VCaP (cell line): ENCODE measurements around the gene MYG1.

Experiments
- H3K27ac ChIP-seq: fragments of 450-650 bp; 2 replicates; pipeline ENCODE4 v1.5.1; 2017
- CTCF ChIP-seq: fragments of 450-650 bp; conservative IDR thresholded peaks from 2 replicates; pipeline ENCODE4 v1.5.1; 2017; ENCODE audit warnings: mild to moderate bottlenecking, moderate library complexity

Gene MYG1

DNA sequence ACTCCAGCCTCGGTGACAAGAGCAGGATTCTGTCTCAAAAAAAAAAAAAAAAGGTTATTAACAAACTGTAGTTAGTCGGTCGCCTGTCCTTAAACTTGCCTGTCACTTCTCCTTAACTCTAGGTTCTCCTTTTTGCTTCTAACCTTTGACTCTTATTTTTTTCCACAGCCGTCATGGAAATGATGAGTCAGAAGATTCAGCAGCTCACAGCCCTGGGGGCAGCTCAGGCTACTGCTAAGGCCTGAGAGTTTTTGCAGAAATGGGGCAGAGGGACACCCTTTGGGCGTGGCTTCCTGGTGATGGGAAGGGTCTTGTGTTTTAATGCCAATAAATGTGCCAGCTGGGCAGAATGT, 418 bp upstream of the MYG1 start:
- TF ChIP-seq CTCF: no peak
- peak overlapping the region; percentile 86 for H3K27ac ChIP-seq

- H3K27ac ChIP-seq: peak overlapping the region; percentile 86
- TF ChIP-seq CTCF: no peak
Measured at GRCh38 chr12:53300187-53300586, 692 bp downstream of the MYG1 start.

GRCh38 chr12:53302903-53303302, 3.4 kb downstream of the MYG1 start:
- TF ChIP-seq CTCF: no peak
- H3K27ac ChIP-seq: no peak overlapping the region

DNA sequence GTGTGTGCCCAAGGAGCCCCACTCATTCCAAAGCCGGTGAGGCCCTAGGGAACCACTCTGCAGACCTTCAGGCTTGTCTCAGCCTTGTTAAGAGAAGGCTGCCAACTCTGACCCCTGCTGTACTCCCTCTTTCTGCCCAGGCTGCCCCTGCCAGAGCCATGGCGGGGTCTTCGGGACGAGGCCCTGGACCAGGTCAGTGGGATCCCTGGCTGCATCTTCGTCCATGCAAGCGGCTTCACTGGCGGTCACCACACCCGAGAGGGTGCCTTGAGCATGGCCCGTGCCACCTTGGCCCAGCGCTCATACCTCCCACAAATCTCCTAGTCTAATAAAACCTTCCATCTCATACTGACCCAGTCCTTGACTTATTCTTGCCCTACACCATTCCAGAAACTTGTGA, 7.3 kb downstream of the MYG1 start:
- no peak for TF ChIP-seq CTCF
- no peak overlapping the region for H3K27ac ChIP-seq

DNA sequence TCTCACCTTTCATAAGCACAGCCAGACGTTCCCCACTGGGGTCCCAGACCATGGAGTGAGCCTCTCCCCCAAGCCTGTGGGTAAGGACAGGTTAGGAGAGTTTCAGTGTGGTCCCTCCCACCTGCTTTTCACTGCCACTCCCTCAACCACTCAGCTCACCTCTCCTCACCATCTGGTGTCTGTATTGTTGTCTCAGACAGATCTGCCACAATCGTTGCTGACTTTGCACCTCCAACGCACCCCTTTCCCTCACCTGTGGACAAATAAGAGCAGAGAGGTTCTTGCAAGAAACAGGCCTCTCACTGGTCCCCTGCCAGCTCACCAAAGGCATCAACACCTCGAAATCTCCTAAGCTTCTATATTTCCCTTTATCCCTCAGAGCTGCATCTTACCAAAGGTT, 8.8 kb downstream of the MYG1 start:
- no peak overlapping the region for H3K27ac ChIP-seq
- TF ChIP-seq CTCF: no peak

DNA sequence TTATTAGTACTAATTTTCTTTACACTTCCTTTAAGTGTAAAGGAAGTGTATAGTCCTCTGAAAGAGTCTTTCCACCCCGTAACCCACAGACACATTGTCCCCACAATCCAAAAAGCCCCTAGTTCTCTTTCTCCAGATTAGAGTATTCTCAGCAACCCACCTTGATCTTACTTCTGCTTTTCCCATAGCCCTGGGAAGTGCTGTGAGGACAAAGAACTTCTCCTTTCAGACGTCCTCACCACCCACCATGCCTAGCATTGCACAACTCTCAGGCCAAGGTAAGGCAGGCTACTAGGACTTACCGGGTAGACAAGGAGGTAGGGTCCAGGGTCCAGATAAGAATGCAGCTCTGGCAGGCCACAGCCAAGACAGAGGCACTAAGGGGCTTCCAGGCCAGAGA, 14.5 kb downstream of the MYG1 start:
- no peak overlapping the region for H3K27ac ChIP-seq
- TF ChIP-seq CTCF: no peak

- TF ChIP-seq CTCF: no peak
- peak overlapping the region; percentile 95 for H3K27ac ChIP-seq
Measured at GRCh38 chr12:53320352-53321195, 21.1 kb downstream of the MYG1 start.
